CD14-positive monocyte (primary cell): ENCODE results near the gene KCNMA1. TPM values are rescaled to one million over a fixed set of nuclear protein-coding genes. Genes with fewer than 3 reads are reported as not detected.

Experiments used
- DNase-seq, 3 donors: peaks; one replicate each; pipeline ENCODE4 v3.0.0-alpha.2; 2011 to 2022
- H2AFZ ChIP-seq: 2 replicates; pipeline ENCODE4 v1.6.0; 2012; ENCODE audit warnings: mild to moderate bottlenecking, low read depth, low read length, inconsistent platforms; ENCODE audit not compliant: insufficient read depth, poor library complexity, severe bottlenecking
- H3K27ac ChIP-seq, 2 donors: 1 replicate in 1 of 2; 2 replicates in 1 of 2; pipeline ENCODE4 v1.5.1; 2012 to 2013; ENCODE audit warnings: low read length in 2 of 2, control low read depth in 1 of 2, inconsistent platforms in 1 of 2, low read depth in 1 of 2, mild to moderate bottlenecking in 1 of 2
- H3K27me3 ChIP-seq, 2 donors: one replicate each; pipeline versions ENCODE4 v1.6.0 to v1.6.1; 2011 to 2013; ENCODE audit warnings: low read length in 2 of 2; ENCODE audit not compliant: control insufficient read depth in 2 of 2, insufficient read depth in 2 of 2
- H3K36me3 ChIP-seq, 2 donors: replicated peaks in 1 of 2; 1 replicate in 1 of 2; 2 replicates in 1 of 2; pipeline versions ENCODE4 v1.5.1 to v1.6.1; 2012 to 2013; ENCODE audit warnings: low read length in 2 of 2, control low read depth in 1 of 2, inconsistent platforms in 1 of 2, mild to moderate bottlenecking in 1 of 2; ENCODE audit not compliant: insufficient read depth in 2 of 2, control insufficient read depth in 1 of 2
- H3K4me1 ChIP-seq, 2 donors: 1 replicate in 1 of 2; 2 replicates in 1 of 2; pipeline versions ENCODE4 v1.5.1 to v1.6.1; 2012 to 2013; ENCODE audit warnings: low read length in 2 of 2, control low read depth in 1 of 2, inconsistent platforms in 1 of 2, mild to moderate bottlenecking in 1 of 2, moderate library complexity in 1 of 2; ENCODE audit not compliant: insufficient read depth in 2 of 2, control insufficient read depth in 1 of 2
- H3K4me2 ChIP-seq: replicated peaks from 2 replicates; pipeline ENCODE3; 2012; ENCODE audit warnings: low read length, moderate library complexity, mild to moderate bottlenecking; ENCODE audit not compliant: poor library complexity, severe bottlenecking; ENCODE audit errors: extremely low read depth
- H3K4me3 ChIP-seq, 3 experiments: fragments of 200-600 bp in 1 of 3; sonication (generic) in 1 of 3; replicated peaks in 1 of 3; 1 replicate in 2 of 3; 2 replicates in 1 of 3; pipeline ENCODE4 v1.5.1; 2011 to 2013; ENCODE audit warnings: low read length in 3 of 3, mild to moderate bottlenecking in 3 of 3, control low read depth in 2 of 3, low read depth in 2 of 3, inconsistent platforms in 1 of 3, moderate library complexity in 1 of 3
- H3K79me2 ChIP-seq: 2 replicates; pipeline ENCODE4 v1.6.0; 2012; ENCODE audit warnings: mild to moderate bottlenecking, control low read depth, inconsistent platforms, low read length, moderate library complexity; ENCODE audit not compliant: insufficient read depth
- H3K9ac ChIP-seq: 2 replicates; pipeline ENCODE4 v1.6.0; 2017; ENCODE audit warnings: low read length, mild to moderate bottlenecking; ENCODE audit not compliant: insufficient read depth, poor library complexity, severe bottlenecking
- H3K9me3 ChIP-seq, 2 donors: replicated peaks in 1 of 2; 1 replicate in 1 of 2; 2 replicates in 1 of 2; pipeline versions ENCODE4 v1.5.1 to v1.6.1; 2012 to 2013; ENCODE audit warnings: low read length in 2 of 2, control low read depth in 1 of 2; ENCODE audit not compliant: control insufficient read depth in 1 of 2, insufficient read depth in 1 of 2
- H4K20me1 ChIP-seq: 2 replicates; pipeline ENCODE4 v1.6.0; 2012; ENCODE audit warnings: mild to moderate bottlenecking, low read length, control low read depth, moderate library complexity; ENCODE audit not compliant: insufficient read depth
- H3K27ac Mint-ChIP-seq, 7 donors: one replicate each; pipeline ENCODE4 v1.8.0; 2020; ENCODE audit warnings: mild to moderate bottlenecking in 7 of 7, mixed read lengths in 7 of 7, moderate library complexity in 6 of 7, inconsistent platforms in 2 of 7
- H3K27me3 Mint-ChIP-seq, 3 donors: one replicate each; pipeline ENCODE4 v1.8.0; 2021 to 2022; ENCODE audit warnings: low read depth in 3 of 3, mild to moderate bottlenecking in 3 of 3, mixed read lengths in 3 of 3, moderate library complexity in 3 of 3, inconsistent platforms in 1 of 3
- H3K36me3 Mint-ChIP-seq, 2 donors: one replicate each; pipeline ENCODE4 v1.8.0; 2020; ENCODE audit warnings: mixed read lengths in 2 of 2, inconsistent platforms in 1 of 2, mild to moderate bottlenecking in 1 of 2
- H3K4me1 Mint-ChIP-seq: one replicate; pipeline ENCODE4 v1.8.0; 2020; ENCODE audit warnings: mild to moderate bottlenecking, mixed read lengths
- H3K4me3 Mint-ChIP-seq, 2 donors: one replicate each; pipeline ENCODE4 v1.8.0; 2020; ENCODE audit warnings: mild to moderate bottlenecking in 2 of 2, mixed read lengths in 2 of 2, moderate library complexity in 1 of 2
- H3K9me3 Mint-ChIP-seq, 7 donors: one replicate each; pipeline ENCODE4 v1.8.0; 2020 to 2022; ENCODE audit warnings: mixed read lengths in 7 of 7, mild to moderate bottlenecking in 6 of 7, moderate library complexity in 6 of 7, inconsistent platforms in 2 of 7
- CTCF ChIP-seq: fragments of 200-600 bp; IDR thresholded peaks from one replicate; pipeline ENCODE4 v1.8.0; 2022; ENCODE audit warnings: antibody characterized with exemption, mild to moderate bottlenecking
- WGBS: methylation state at CpG from one replicate; pipeline ENCODE4 v1.1.5; 2013; ENCODE audit warnings: missing lambda C conversion rate; ENCODE audit not compliant: insufficient coverage; 5-methylcytosine and 5-hydroxymethylcytosine counted together
- intact Hi-C, 2 donors: fragments of 100-400 bp; cut with micrococcal nuclease; formaldehyde crosslinking; loops; one replicate each; pipeline versions ENCODE4 v1.15.0 to v1.15.1; 2023
- polyA plus RNA-seq, 3 donors: library from polyadenylated mRNA; depleted of rRNA in 1 of 3; unstranded in 2 of 3; stranded (reverse) in 1 of 3; fragments of 300-500 nt in 2 of 3; fragments of >200 nt in 1 of 3; fragmentation: Illumina TruSeq in 2 of 3; gene quantifications; 1 replicate in 2 of 3; 2 replicates in 1 of 3; pipeline ENCODE4 v1.2.3, GENCODE V29; 2012 to 2021

KCNMA1 gene
- polyA plus RNA-seq, 3 donors: 0.11 to 1.0 TPM; not detected in 1

- Histone ChIP-seq H3K4me2 (no peak overlapping the region), H3K4me1 (no peaks in the 10 kb centered on the region), H3K9ac (no peak overlapping the region), H3K27me3 (no peaks in the 10 kb centered on the region), H3K9me3 (no peaks in the 10 kb centered on the region), H2AFZ (no peak overlapping the region), H3K79me2 (no peaks in the 10 kb centered on the region), H3K27ac (no peak overlapping the region), H3K36me3 (no peaks in the 10 kb centered on the region), H4K20me1 (no peaks in the 10 kb centered on the region), H3K4me3 (no peak overlapping the region)
- Mint-ChIP-seq H3K36me3 (no peaks in the 10 kb centered on the region), H3K27ac (no peak overlapping the region), H3K9me3 (peaks cover 0 to 2% (median 0%) of the 10 kb centered on the region in 7 donors), H3K27me3 (peaks cover 5 to 10% (median 6%) of the 10 kb centered on the region in 3 donors), H3K4me3 (no peak overlapping the region), H3K4me1 (no peaks in the 10 kb centered on the region)
- 80% methylated on average over 2 of the region's 6 CpGs for WGBS
- TF ChIP-seq CTCF: no peak
- intact Hi-C loops: no loop called here
- no peak for DNase-seq
These were observed 146.9 kb downstream of the KCNMA1 start for GRCh38 chr10:77490534-77491314.

GRCh38 chr10:77486517-77486916 is 151.1 kb downstream of the KCNMA1 start:
- no peak overlapping the region for H3K27ac Mint-ChIP-seq
- H3K9me3 Mint-ChIP-seq: no peaks in the 10 kb centered on the region
- H3K9me3 ChIP-seq: no peaks in the 10 kb centered on the region
- peaks cover 11 to 18% (median 11%) of the 10 kb centered on the region in 3 donors for H3K27me3 Mint-ChIP-seq
- no peaks in the 10 kb centered on the region for H4K20me1 ChIP-seq
- H3K4me3 Mint-ChIP-seq: no peak overlapping the region
- no peak for TF ChIP-seq CTCF
- H3K36me3 Mint-ChIP-seq: no peaks in the 10 kb centered on the region
- no CpG with 5 or more reads among the region's 3 CpGs for whole genome bisulfite sequencing
- intact Hi-C loops: no loop called here
- H2AFZ ChIP-seq: no peak overlapping the region
- H3K4me2 ChIP-seq: no peak overlapping the region
- H3K9ac ChIP-seq: no peak overlapping the region
- no peak overlapping the region for H3K4me3 ChIP-seq
- no peaks in the 10 kb centered on the region for H3K27me3 ChIP-seq
- H3K27ac ChIP-seq: no peak overlapping the region
- no peak for DNase-seq
- H3K79me2 ChIP-seq: no peaks in the 10 kb centered on the region
- no peaks in the 10 kb centered on the region for H3K4me1 ChIP-seq
- no peaks in the 10 kb centered on the region for H3K4me1 Mint-ChIP-seq
- H3K36me3 ChIP-seq: no peaks in the 10 kb centered on the region
